Activated CD4-positive, alpha-beta T cell treated with anti-CD3 and anti-CD28 coated beads, Interleukin-2, amount 10 ng/mL, durations not matched to agents 24 days and 14 days (primary cell): ENCODE measurements around the gene MGMT. TPM values are rescaled to one million over a fixed set of nuclear protein-coding genes. Genes with fewer than 3 reads are reported as not detected.

Source experiments
- DNase-seq: peaks from one replicate; pipeline ENCODE4 v3.0.0; 2022
- H3K27ac Mint-ChIP-seq: one replicate; pipeline ENCODE4 v1.8.0; 2022; ENCODE audit warnings: mild to moderate bottlenecking, mixed read lengths
- H3K27me3 Mint-ChIP-seq: one replicate; pipeline ENCODE4 v1.8.0; 2022; ENCODE audit warnings: mixed read lengths
- H3K36me3 Mint-ChIP-seq: one replicate; pipeline ENCODE4 v1.8.0; 2022; ENCODE audit warnings: low read depth, mild to moderate bottlenecking, mixed read lengths
- H3K4me1 Mint-ChIP-seq: one replicate; pipeline ENCODE4 v1.8.0; 2021; ENCODE audit warnings: mixed read lengths
- H3K4me3 Mint-ChIP-seq: one replicate; pipeline ENCODE4 v1.8.0; 2022; ENCODE audit warnings: mild to moderate bottlenecking, moderate library complexity, mixed read lengths
- H3K9me3 Mint-ChIP-seq: one replicate; pipeline ENCODE4 v1.8.0; 2021; ENCODE audit warnings: mixed read lengths
- intact Hi-C: fragments of 100-400 bp; cut with micrococcal nuclease; formaldehyde crosslinking; loops from one replicate; pipeline ENCODE4 v1.15.1; 2023
- total RNA-seq: library from RNA; stranded (reverse); gene quantifications from 2 replicates; pipeline ENCODE4 v1.2.3, GENCODE V29; 2022

The MGMT gene
- total RNA-seq, 1 donor from 2014 or later, result 19.5 TPM

DNA sequence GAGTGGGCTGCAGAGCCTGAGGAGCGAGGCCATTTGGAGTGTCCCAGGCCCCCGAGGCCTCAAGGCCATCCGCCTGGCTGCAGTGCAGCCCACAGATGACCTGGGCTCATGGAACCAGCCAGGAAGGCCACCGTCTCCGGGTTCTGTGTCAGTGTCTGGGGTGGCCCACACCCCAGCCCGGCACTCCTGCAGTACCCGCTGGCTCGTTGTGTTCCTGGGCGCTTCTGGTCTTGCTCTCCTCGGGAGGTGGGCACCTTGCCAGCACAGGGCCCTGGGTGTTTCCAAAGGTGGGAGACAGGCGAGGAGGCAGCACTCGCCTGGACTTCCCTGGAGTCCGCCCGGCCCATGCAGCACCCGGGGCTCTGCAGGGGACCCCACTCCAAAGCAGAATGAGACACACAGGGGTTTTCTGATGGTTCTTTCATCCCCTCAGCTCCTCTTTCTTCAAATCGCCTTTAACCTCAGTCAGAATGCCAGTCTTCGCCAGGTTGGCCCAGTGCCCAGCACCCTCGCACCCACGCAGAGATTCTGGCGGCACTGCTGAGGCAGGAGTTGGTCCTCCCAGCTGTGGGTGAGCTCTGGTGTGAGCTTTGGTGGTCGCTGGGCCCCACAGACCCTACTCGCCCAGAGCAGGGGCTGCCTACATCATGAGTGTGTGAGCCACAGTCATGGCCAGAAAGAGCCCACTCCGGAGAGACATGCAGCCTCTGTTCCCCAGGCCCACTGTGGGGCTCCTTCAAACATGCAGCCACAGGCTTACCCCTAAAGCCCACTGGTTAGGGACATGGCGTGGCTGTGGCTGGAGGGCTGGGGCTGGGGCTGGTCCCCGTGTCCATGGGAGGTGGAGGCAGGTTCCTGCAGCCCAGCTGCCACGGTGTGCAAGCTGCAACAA is 341.3 kb downstream of the MGMT start:
- Mint-ChIP-seq H3K36me3 (no peaks in the 10 kb centered on the region), H3K27ac (no peak overlapping the region), H3K4me1 (no peaks in the 10 kb centered on the region), H3K27me3 (no peaks in the 10 kb centered on the region), H3K4me3 (no peak overlapping the region), H3K9me3 (peaks cover 12% of the 10 kb centered on the region)
- DNase-seq, result no peak
- intact Hi-C loops, result no loop called here

DNA sequence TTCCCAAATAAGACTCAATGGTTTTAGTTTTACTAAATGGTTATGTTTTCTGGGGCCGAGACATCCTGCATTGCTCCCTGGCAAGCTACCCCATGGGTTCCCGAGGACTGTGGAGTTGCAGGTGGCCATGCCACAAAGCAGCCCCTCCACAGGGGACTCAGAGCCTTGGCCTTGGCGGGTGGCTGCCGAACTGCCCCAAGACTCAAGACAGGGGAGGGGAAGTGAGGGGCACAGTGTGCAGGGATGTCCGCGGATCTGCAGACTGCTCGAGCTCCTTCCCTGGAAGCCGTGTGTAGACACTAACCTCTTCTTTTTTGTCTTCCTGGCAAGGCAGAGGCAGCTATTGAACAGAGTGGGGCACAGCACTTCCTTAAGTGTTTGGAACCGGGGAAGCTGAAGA is 342.4 kb downstream of the MGMT start:
- H3K27ac Mint-ChIP-seq, result no peak overlapping the region
- no peaks in the 10 kb centered on the region for H3K27me3 Mint-ChIP-seq
- intact Hi-C loops, result no loop called here

DNA sequence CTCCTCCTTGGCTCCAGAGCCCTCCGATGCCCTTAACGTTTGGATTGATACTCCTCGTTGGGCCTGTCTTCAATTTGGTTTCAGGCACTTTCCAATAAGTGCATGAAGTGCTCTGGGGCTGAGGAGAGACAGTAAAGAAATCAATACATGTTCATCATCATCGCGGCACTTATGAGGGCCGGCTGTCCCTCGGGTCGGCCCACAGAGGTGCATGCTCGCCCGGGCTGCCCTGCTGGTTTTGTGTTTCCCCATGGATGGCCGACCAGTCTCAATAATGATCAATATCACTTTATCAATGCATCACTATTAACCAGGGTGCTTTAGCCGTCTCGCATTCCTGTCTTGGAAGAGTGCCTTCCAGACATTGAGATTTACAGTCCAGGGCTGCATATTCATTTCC is 342.8 kb downstream of the MGMT start:
- Mint-ChIP-seq H3K27me3 (no peaks in the 10 kb centered on the region), H3K27ac (no peak overlapping the region), H3K4me3 (no peak overlapping the region), H3K9me3 (peaks cover 8% of the 10 kb centered on the region), H3K36me3 (no peaks in the 10 kb centered on the region), H3K4me1 (no peaks in the 10 kb centered on the region)
- intact Hi-C loops, result no loop called here
- DNase-seq, result no peak

More for the DNA sequence above, 342.4 kb downstream of the MGMT start:
- no peak overlapping the region for H3K4me3 Mint-ChIP-seq
- no peak for DNase-seq
- H3K36me3 Mint-ChIP-seq, result no peaks in the 10 kb centered on the region
- peaks cover 8% of the 10 kb centered on the region for H3K9me3 Mint-ChIP-seq
- H3K4me1 Mint-ChIP-seq, result no peaks in the 10 kb centered on the region

DNA sequence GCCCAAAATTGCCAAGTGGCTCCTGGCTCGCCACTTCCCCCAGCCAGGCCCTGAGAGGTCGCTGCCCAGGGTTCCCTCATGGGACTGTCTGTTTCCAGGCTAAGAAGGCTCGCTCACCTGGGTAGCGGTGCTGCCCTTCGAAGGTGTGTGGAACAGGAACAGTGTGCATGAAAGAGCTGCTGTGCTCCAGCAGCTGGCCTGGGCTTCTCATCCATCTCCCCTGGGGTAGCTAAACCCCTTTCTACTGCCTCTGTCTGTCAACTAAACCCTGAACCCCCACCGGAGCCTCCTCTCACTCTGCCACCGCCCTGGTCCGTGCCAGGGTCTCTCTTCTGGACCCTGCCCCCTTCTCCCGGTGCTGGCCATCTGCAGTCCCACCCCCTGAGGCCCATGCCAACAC is 344.2 kb downstream of the MGMT start:
- Mint-ChIP-seq H3K27ac (no peak overlapping the region), H3K36me3 (no peaks in the 10 kb centered on the region), H3K4me1 (no peaks in the 10 kb centered on the region), H3K9me3 (peaks cover 4% of the 10 kb centered on the region), H3K27me3 (no peaks in the 10 kb centered on the region), H3K4me3 (no peak overlapping the region)
- intact Hi-C loops, result no loop called here
- DNase-seq, result no peak

DNA sequence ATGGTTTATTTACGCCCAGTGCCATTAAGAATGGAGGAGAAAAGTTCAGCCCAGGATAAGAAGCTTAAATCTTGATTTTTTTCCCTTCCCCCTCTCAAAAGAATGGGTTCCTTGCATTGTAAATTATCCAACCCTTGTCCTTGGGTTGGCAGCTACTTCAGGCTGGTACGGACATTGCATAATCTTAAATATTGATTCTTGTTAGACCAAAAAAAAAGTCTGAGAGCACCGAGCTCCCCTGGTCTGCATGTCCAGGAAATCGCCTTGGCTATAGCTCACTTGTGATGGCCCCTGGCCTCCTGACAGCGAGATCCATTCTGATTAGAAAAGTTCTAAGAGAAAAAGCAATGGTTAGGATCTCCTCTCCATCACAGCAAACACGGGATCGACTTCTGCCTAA is 345.4 kb downstream of the MGMT start:
- H3K9me3 Mint-ChIP-seq, result no peaks in the 10 kb centered on the region

DNA sequence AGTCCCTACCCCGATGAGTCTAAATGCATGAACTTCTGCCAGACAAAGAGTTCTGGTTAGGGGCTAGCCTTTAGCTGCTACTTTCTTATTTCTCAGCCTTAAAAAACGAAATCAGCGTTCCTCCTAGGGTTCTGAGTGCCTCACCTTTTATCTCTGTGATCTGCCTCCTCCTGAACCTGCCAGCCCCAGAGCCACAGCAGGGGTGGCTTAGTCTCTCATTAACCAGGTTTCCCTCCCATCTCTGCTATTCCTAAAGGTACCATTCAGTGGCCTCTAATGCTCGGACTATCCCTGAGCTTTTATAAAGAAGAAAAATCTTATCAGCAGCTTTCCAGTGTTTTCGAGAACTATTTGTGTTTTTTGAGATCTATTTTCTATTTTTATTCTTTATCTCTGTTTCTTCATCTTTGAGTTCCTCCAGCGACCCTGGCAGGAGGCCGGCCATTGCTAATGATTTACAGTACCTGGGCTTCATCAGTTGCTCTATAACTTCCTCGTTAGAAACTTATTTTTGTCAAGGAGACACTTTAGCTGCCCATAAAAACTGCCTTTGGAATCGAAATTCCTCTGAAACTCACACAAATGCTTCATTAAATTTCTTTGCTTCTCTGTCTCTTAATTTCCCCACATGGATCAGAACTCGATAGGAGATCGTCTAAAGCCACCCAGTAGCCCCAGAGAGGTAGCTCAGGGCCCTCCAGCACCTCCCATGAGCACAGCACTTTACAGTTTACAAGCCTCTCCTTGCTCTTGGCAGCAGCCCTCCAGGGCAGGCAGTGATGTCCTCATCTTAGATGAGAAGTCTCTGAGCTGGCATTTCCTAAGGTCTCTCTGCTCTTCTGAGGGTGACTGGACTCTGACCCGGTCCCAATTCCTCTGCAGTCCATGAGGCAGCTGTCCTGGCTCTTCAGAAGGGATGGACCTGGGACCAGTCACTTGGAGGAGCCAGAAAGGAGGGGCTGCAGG is 347.9 kb downstream of the MGMT start:
- Mint-ChIP-seq H3K9me3 (peaks cover 9% of the 10 kb centered on the region), H3K4me3 (no peak overlapping the region), H3K27ac (no peak overlapping the region), H3K27me3 (no peaks in the 10 kb centered on the region), H3K36me3 (no peaks in the 10 kb centered on the region), H3K4me1 (no peaks in the 10 kb centered on the region)
- DNase-seq, result no peak
- intact Hi-C loops, result no loop called here

More for the DNA sequence above, 345.4 kb downstream of the MGMT start:
- Mint-ChIP-seq H3K4me3 (no peak overlapping the region), H3K27me3 (no peaks in the 10 kb centered on the region), H3K27ac (no peak overlapping the region), H3K36me3 (no peaks in the 10 kb centered on the region), H3K4me1 (no peaks in the 10 kb centered on the region)
- DNase-seq, result no peak
- intact Hi-C loops, result no loop called here

DNA sequence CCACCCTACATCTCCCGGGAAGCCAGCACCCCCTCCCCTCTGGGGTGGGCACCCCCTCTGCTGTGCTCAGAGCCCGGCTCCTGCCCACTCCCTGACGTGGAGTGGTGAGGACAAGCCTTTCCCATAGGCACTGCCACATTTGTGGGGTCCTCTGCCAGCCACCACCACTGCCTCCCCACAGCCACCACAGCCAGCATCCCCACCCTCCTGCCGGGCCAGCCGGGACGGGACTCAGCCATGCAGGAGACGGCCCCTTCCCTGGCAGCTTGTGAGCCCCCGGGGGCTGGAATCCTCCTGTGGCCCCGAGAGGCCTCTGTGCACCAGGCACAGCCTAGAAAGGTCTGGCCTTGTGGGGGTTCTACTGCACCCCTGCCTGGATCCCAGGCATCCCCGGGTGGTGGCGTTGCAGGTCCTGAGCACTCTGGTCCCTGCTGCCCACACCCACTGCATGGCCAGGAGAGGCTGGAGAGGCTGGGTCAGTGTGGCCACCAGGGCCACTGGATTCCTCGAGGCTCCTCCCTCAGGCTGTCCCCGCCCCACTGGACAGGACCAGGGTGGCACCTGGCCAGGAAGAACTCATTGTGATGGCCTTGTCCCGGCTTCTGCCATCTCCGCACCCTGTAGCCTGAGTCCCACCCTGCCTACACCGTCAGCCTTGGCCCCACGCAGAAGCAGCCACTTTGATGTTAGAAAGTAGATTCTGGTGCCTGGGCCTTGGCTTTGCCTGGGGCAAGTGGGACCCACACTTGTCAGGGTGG is 349.0 kb downstream of the MGMT start:
- H3K9me3 Mint-ChIP-seq, result peaks cover 9% of the 10 kb centered on the region
- H3K27me3 Mint-ChIP-seq, result no peaks in the 10 kb centered on the region
- H3K27ac Mint-ChIP-seq, result no peak overlapping the region
- H3K36me3 Mint-ChIP-seq, result no peaks in the 10 kb centered on the region
- DNase-seq, result no peak
- intact Hi-C loops, result no loop called here
- no peaks in the 10 kb centered on the region for H3K4me1 Mint-ChIP-seq
- H3K4me3 Mint-ChIP-seq, result no peak overlapping the region

DNA sequence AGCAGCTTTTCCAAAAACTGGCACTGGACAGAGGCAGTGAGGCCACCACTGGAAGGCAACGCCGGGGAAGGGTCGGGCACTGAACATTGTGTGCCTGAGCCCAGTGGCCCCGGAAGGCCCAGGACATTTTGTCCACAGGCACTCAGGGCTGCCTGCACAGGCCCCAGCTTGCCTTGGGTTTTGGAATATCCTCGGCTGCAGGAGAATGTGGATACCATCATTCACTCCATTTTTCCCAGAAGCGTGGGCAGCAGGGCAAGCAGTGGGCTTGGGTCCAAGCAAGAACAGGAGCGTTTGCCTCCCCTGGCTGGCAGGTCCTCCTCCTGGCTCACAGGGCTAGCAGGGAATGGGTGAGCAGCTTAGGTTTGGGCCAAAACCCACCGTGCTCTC is 349.6 kb downstream of the MGMT start:
- DNase-seq, result no peak
- Mint-ChIP-seq H3K9me3 (peaks cover 9% of the 10 kb centered on the region), H3K4me3 (no peak overlapping the region), H3K27me3 (no peaks in the 10 kb centered on the region), H3K4me1 (no peaks in the 10 kb centered on the region), H3K27ac (no peak overlapping the region), H3K36me3 (no peaks in the 10 kb centered on the region)
- intact Hi-C loops, result no loop called here
